HepG2 (cell line): ENCODE data around the gene ADAMTS14.

Experiments used
- CEBPB ChIP-seq: IDR thresholded peaks from 2 replicates; pipeline ENCODE4 v1.6.1; 2011; ENCODE audit warnings: low read depth, low read length, improper control_type of control experiment, borderline replicate concordance
- YY1 ChIP-seq: IDR thresholded peaks from 2 replicates; pipeline ENCODE4 v1.6.1; 2011; ENCODE audit warnings: low read length, low read depth, moderate library complexity, mild to moderate bottlenecking; ENCODE audit not compliant: insufficient read depth, insufficient replicate concordance
- ZNF547 ChIP-seq: sonication (generic); formaldehyde crosslinking; IDR thresholded peaks from 2 replicates; pipeline ENCODE4 v1.5.1; 2020; ENCODE audit warnings: mild to moderate bottlenecking, missing genetic modification reagents
- TF ChIP-seq, protein P1 (sequence below): sonication (generic); formaldehyde crosslinking; IDR thresholded peaks from 2 replicates; pipeline ENCODE4 v1.4.0; 2020; ENCODE audit warnings: missing genetic modification reagents

DNA sequence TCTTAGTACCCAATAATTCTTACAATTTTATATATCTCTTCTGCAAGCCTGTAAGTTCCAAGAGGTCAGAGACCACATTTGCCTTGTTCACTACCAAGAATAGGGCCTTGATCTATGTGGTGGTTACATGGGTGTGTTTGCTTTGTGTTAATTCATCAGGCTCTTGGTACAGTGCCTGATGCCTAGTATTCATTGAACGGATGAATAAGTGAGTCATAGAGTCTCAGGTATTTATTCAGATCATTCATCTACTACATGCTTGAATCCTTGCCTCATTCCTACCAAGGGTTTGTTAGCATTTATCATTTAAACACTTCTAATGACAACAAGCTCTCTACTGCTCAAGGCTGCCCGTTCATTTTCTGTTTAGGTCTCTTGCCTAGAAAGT is 132.1 kb downstream of the ADAMTS14 start:
- TF ChIP-seq ZNF547 (CRISPR knock-in tag): no peak
- no peak for TF ChIP-seq CEBPB
- TF ChIP-seq, protein P1, sequence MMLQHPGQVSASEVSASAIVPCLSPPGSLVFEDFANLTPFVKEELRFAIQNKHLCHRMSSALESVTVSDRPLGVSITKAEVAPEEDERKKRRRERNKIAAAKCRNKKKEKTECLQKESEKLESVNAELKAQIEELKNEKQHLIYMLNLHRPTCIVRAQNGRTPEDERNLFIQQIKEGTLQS (CRISPR knock-in tag): no peak
- TF ChIP-seq YY1: no peak
